ENCODE measurements around the gene BLTP2.

Gene BLTP2

GRCh38 chr17:28643983-28644786 lies 773 bp downstream of the BLTP2 start (continued):
- no peak for TF ChIP-seq ZNF26 (tag by site-specific recombination; IDR thresholded peaks at IDR 0.05)
- TF ChIP-seq KLF1 (tag by site-specific recombination; IDR thresholded peaks at IDR 0.05): no peak
- TF ChIP-seq ATF2 (tag by site-specific recombination; IDR thresholded peaks at IDR 0.05; ENCODE audit: low read depth): no peak
- no peak for TF ChIP-seq YY2 (tag by site-specific recombination; IDR thresholded peaks at IDR 0.05)
- TF ChIP-seq ZFHX2 (tag by site-specific recombination; conservative IDR thresholded peaks at IDR 0.05): no peak; the same call in 1 of the 2 replicates
- TF ChIP-seq ZNF404 (tag by site-specific recombination; IDR thresholded peaks at IDR 0.05): no peak
- TF ChIP-seq ZNF433 (tag by site-specific recombination; IDR thresholded peaks at IDR 0.05; ENCODE audit: low read depth): no peak
- TF ChIP-seq ZNF654 (tag by site-specific recombination; IDR thresholded peaks at IDR 0.05; ENCODE audit: low read depth): 0 out of 2 replicates have a peak, but pooled peaks have one; percentile 11
- no peak for TF ChIP-seq OVOL3 (tag by site-specific recombination; IDR thresholded peaks at IDR 0.05)
- TF ChIP-seq ZBTB6 (tag by site-specific recombination; IDR thresholded peaks at IDR 0.05): no peak
- no peak for TF ChIP-seq HIC1 (tag by site-specific recombination; IDR thresholded peaks at IDR 0.05)
- TF ChIP-seq CTCF (tag by site-specific recombination; IDR thresholded peaks at IDR 0.05): peak; percentile 57
- no peak for TF ChIP-seq ZNF114 (tag by site-specific recombination; IDR thresholded peaks at IDR 0.05)
- TF ChIP-seq ZNF843 (tag by site-specific recombination; IDR thresholded peaks at IDR 0.05): no peak
- TF ChIP-seq HOXA7 (CRISPR knock-in tag; IDR thresholded peaks at IDR 0.05; ENCODE audit: borderline replicate concordance): no peak
- TF ChIP-seq ELK4 (IDR thresholded peaks at IDR 0.05; ENCODE audit: borderline replicate concordance, low read depth, low read length): no peak
- no peak for TF ChIP-seq ZBTB21 (tag by site-specific recombination; IDR thresholded peaks at IDR 0.05)
- TF ChIP-seq ZNF776 (tag by site-specific recombination; IDR thresholded peaks at IDR 0.05; ENCODE audit: borderline replicate concordance): no peak
- TF ChIP-seq ZNF692 (tag by site-specific recombination; IDR thresholded peaks at IDR 0.05): no peak
- no peak for TF ChIP-seq ZEB2 (tag by site-specific recombination; IDR thresholded peaks at IDR 0.05)
- no peak for TF ChIP-seq RBAK (tag by site-specific recombination; IDR thresholded peaks at IDR 0.05)
- TF ChIP-seq ZFP3 (tag by site-specific recombination; IDR thresholded peaks at IDR 0.05; ENCODE audit: low read depth): no peak
- no peak for TF ChIP-seq ZSCAN4 (tag by site-specific recombination; IDR thresholded peaks at IDR 0.05)
- TF ChIP-seq ZNF112 (tag by site-specific recombination; IDR thresholded peaks at IDR 0.05): no peak
- no peak; the same call in 1 of the 2 replicates for TF ChIP-seq SP3 (tag by site-specific recombination; IDR thresholded peaks at IDR 0.05)
- 0 out of 2 replicates have a peak, but pooled peaks have one; percentile 22 for TF ChIP-seq SP2 (tag by site-specific recombination; IDR thresholded peaks at IDR 0.05)
